ENCODE data around the gene SLC25A4.
A peak's percentile ranks its signal among the peaks of the same experiment; 100 is the strongest.

The SLC25A4 gene

DNA sequence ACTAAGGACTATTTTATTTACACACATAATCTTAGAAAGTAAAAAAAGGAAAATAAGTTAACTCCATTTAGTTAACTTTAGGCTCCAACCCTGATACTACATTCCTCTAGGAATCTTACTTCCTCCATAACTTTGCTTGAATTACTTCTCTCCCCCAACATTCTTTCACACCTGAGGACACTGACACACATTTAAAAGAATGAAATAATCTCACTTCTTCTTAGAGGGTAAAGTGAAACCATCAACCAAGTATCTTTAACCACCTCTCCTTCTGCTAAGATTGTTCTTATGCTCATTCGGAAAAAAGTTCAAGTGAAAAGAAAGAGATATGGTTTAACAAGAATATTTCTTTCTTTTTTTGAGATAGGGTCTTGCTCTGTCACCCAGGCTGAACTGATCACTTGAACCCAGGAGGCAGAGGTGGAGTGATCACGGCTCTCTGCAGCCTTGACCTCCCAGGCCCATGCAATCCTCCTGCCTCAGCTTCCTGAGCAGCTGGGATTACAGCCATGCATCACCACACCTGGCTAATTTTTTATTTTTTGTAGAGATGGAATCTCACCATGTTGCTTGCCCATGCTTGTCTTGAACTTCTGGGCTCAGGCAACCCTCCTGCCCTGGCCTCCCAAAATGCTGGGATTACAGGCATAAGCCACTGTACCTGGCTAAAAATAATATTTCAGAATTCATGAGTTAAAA lies 28.5 kb downstream of the SLC25A4 start:
- TF ChIP-seq, protein P1, sequence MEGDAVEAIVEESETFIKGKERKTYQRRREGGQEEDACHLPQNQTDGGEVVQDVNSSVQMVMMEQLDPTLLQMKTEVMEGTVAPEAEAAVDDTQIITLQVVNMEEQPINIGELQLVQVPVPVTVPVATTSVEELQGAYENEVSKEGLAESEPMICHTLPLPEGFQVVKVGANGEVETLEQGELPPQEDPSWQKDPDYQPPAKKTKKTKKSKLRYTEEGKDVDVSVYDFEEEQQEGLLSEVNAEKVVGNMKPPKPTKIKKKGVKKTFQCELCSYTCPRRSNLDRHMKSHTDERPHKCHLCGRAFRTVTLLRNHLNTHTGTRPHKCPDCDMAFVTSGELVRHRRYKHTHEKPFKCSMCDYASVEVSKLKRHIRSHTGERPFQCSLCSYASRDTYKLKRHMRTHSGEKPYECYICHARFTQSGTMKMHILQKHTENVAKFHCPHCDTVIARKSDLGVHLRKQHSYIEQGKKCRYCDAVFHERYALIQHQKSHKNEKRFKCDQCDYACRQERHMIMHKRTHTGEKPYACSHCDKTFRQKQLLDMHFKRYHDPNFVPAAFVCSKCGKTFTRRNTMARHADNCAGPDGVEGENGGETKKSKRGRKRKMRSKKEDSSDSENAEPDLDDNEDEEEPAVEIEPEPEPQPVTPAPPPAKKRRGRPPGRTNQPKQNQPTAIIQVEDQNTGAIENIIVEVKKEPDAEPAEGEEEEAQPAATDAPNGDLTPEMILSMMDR (IDR thresholded peaks at IDR 0.05; ENCODE audit: low read depth, low read length, missing control alignments): no peak
- no peak overlapping the region; the same call in 1 of the 2 replicates for H3K4me3 ChIP-seq (ENCODE audit: low read depth, low read length)
- no peak for DNase-seq (ENCODE audit: low read depth)

GRCh38 chr4:185179488-185179887 lies 36.4 kb downstream of the SLC25A4 start:
- DNase-seq (ENCODE audit: low read depth): no peak
- no peak overlapping the region for H3K4me3 ChIP-seq (ENCODE audit: low read depth, low read length)
- TF ChIP-seq, protein P1 (IDR thresholded peaks at IDR 0.05; ENCODE audit: low read depth, low read length, missing control alignments): no peak

DNA sequence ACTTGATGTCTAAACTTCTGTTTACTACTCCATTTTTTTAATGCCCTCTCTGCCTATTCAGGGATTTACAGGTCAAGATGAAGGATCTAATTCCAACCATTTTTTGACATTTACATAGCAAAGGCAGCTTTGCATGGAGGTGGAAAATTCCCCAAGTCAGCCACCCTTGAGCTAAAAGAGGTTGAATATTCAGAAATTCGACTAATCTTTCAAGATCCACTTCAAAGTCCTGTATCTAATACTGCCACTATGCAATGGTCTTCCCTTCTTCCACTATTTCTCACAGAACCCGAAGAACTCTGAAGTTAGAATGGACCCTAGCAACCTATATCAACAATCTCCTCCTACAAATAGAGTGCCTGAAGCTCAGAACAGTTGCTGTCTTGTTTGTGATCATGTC lies 39.2 kb downstream of the SLC25A4 start:
- TF ChIP-seq, protein P1 (IDR thresholded peaks at IDR 0.05; ENCODE audit: low read depth, low read length, missing control alignments): no peak
- DNase-seq (ENCODE audit: low read depth): no peak
- H3K4me3 ChIP-seq (ENCODE audit: low read depth, low read length): no peak overlapping the region

GRCh38 chr4:185183622-185184281 lies 40.7 kb downstream of the SLC25A4 start:
- H3K4me3 ChIP-seq (ENCODE audit: low read depth, low read length): no peak overlapping the region
- TF ChIP-seq, protein P1 (IDR thresholded peaks at IDR 0.05; ENCODE audit: low read depth, low read length, missing control alignments): peak; percentile 67
- peak; percentile 74 for DNase-seq (ENCODE audit: low read depth)

DNA sequence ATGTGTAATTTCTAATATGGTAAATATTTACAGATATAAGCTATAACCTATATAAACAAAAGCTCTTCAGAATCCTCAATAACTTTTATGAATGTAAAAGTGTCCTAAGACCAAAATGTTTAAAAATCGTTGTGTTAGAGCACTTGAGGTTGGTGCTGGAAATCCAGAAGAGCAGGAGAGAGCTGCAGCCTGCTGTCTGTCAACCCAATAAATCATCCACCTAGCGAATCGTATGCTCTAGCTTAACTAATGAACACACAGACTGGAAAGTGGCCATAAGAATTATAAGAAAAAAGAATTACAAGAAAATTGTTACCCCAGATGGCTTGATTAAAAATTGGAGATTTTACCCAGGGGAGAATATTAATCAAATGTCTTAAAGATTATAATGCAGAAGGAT lies 43.7 kb downstream of the SLC25A4 start:
- no peak for DNase-seq (ENCODE audit: low read depth)
- TF ChIP-seq, protein P1 (IDR thresholded peaks at IDR 0.05; ENCODE audit: low read depth, low read length, missing control alignments): no peak
- H3K4me3 ChIP-seq (ENCODE audit: low read depth, low read length): no peak overlapping the region

GRCh38 chr4:185189606-185190305 lies 46.7 kb downstream of the SLC25A4 start:
- DNase-seq (ENCODE audit: low read depth): no peak
- TF ChIP-seq, protein P1 (IDR thresholded peaks at IDR 0.05; ENCODE audit: low read depth, low read length, missing control alignments): no peak
- no peak overlapping the region for H3K4me3 ChIP-seq (ENCODE audit: low read depth, low read length)
